BLaER1 (cell line): ENCODE results near the gene TSPAN12.

ENCODE experiments used
- H3K27ac ChIP-seq: shearing (Covaris generic); formaldehyde crosslinking; 2 replicates; pipeline ENCODE4 v1.8.1; 2022
- H3K27me3 ChIP-seq: shearing (Covaris generic); formaldehyde crosslinking; 2 replicates; pipeline ENCODE4 v1.8.1; 2022
- H3K36me3 ChIP-seq: shearing (Covaris generic); formaldehyde crosslinking; 2 replicates; pipeline ENCODE4 v1.8.1; 2022
- H3K4me1 ChIP-seq: shearing (Covaris generic); formaldehyde crosslinking; 2 replicates; pipeline ENCODE4 v1.8.1; 2022
- H3K4me2 ChIP-seq: shearing (Covaris generic); formaldehyde crosslinking; 2 replicates; pipeline ENCODE4 v1.8.1; 2022
- H3K4me3 ChIP-seq: shearing (Covaris generic); formaldehyde crosslinking; 2 replicates; pipeline ENCODE4 v1.8.1; 2022
- H3K9ac ChIP-seq: shearing (Covaris generic); formaldehyde crosslinking; 2 replicates; pipeline ENCODE4 v1.8.1; 2022
- H3K9me3 ChIP-seq: shearing (Covaris generic); formaldehyde crosslinking; 2 replicates; pipeline ENCODE4 v1.8.1; 2022
- H4K20me1 ChIP-seq: shearing (Covaris generic); formaldehyde crosslinking; 2 replicates; pipeline ENCODE4 v1.8.1; 2022
- Cebpa-rat ChIP-seq: shearing (Covaris generic); IDR thresholded peaks from 2 replicates; pipeline ENCODE4 v1.8.1; 2022

TSPAN12 gene

DNA sequence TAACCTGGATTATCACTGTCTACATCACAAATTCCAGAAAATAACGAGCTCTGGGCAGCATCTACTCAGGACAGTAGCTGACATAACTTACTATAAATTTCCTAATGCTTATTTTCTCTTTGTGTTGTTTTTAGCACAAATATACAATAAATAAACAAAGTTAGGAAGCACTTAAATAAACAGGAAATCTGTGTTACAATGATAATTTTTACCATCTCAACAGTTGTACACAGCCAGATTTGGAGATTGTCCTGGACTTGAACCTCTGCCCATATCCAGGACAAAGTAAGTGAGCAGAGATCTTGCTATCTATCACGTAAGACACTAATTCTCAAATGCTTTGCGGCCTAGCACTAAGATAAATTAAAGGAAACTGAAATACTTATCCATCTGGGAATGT, 48.7 kb downstream of the TSPAN12 start:
- no peak overlapping the region for H3K27ac ChIP-seq
- H3K4me1 ChIP-seq: no peaks in the 10 kb centered on the region
- no peak overlapping the region for H3K9ac ChIP-seq
- no peaks in the 10 kb centered on the region for H4K20me1 ChIP-seq
- no peak overlapping the region for H3K4me2 ChIP-seq
- H3K27me3 ChIP-seq: no peaks in the 10 kb centered on the region
- no peaks in the 10 kb centered on the region for H3K36me3 ChIP-seq
- no peak for TF ChIP-seq Cebpa-rat
- H3K9me3 ChIP-seq: no peaks in the 10 kb centered on the region
- H3K4me3 ChIP-seq: no peak overlapping the region

DNA sequence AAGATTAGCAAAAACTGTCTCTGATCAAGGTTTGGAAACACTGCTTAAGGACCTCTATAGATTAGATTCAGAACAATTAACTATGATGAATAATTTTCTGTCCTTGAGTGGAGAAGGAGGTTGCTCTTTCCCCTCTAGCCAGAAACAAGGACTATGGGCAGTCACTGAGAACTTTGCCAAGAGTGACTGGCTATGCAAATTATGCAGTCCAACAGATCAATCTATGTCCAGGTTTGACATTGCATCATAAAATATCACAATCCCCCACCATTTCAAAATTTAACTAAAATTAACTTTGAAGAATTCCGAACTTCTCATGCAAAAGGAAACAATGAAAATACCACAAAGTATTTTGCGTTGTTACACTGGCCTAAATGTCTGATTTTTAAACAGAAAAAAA, 50.6 kb downstream of the TSPAN12 start:
- no peaks in the 10 kb centered on the region for H3K27me3 ChIP-seq
- no peaks in the 10 kb centered on the region for H4K20me1 ChIP-seq
- H3K4me2 ChIP-seq: no peak overlapping the region
- H3K9ac ChIP-seq: no peak overlapping the region
- H3K9me3 ChIP-seq: no peaks in the 10 kb centered on the region
- TF ChIP-seq Cebpa-rat: no peak
- H3K27ac ChIP-seq: no peak overlapping the region
- H3K4me3 ChIP-seq: no peak overlapping the region
- H3K36me3 ChIP-seq: no peaks in the 10 kb centered on the region
- no peaks in the 10 kb centered on the region for H3K4me1 ChIP-seq

DNA sequence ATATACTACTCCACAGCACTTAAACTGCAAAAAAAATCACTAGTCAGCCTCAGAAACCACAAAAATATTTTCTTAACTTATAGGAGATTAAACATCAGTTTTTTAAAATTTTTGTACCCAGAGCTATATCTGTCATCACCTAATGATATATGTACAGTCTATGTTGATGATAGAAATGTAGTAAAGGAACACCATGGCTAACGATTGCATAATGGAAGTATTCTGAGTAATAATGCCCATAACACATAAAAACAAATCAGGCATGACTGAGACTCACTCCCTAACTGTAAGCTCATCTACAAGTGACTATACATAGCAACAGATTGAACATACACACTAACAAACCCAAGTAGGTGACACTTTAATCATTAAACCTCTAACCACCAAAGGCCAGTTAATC, 51.3 kb downstream of the TSPAN12 start:
- Histone ChIP-seq H4K20me1 (no peaks in the 10 kb centered on the region), H3K27ac (no peak overlapping the region), H3K36me3 (no peaks in the 10 kb centered on the region), H3K4me1 (no peaks in the 10 kb centered on the region), H3K9me3 (no peaks in the 10 kb centered on the region), H3K9ac (no peak overlapping the region), H3K4me3 (no peak overlapping the region), H3K27me3 (no peaks in the 10 kb centered on the region), H3K4me2 (no peak overlapping the region)
- no peak for TF ChIP-seq Cebpa-rat

DNA sequence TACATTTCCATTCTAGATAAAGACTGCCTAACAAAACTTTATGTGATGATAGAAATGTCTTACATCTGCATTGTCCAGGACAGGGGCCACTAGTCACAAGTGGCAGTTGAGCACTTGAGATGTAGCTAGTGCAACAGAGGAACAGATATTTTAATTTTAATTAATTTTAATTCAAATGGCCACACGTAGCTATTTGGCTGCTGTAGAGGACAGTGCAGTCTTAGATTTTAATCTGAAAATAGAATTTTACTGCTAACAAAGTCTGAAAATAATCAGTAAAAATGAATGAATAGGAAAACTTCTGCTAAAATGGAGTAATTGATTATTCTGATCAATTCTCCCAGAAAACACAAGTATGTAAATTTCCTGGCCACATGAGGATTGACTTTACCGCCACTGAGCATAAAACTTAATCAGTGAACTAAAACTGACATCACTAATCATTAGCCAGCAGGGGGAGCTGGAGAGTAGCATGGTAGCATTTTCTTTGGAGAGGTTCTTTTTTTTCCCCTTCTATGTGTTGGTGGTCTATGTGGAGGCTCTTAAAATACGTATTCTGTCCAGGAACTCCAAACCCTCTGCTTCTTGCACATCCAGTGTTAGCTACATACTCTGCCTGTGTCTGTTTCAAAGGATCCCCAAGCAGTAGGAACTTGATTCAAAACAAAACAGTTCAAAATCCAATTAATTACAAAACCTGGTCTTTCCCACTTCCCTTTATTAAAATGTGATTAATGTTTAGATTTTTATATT, 52.1 kb downstream of the TSPAN12 start:
- no peaks in the 10 kb centered on the region for H3K4me1 ChIP-seq
- no peak overlapping the region for H3K9ac ChIP-seq
- no peaks in the 10 kb centered on the region for H4K20me1 ChIP-seq
- H3K27me3 ChIP-seq: no peaks in the 10 kb centered on the region
- TF ChIP-seq Cebpa-rat: no peak
- no peak overlapping the region for H3K4me2 ChIP-seq
- no peaks in the 10 kb centered on the region for H3K36me3 ChIP-seq
- H3K4me3 ChIP-seq: no peak overlapping the region
- H3K9me3 ChIP-seq: no peaks in the 10 kb centered on the region
- H3K27ac ChIP-seq: no peak overlapping the region

DNA sequence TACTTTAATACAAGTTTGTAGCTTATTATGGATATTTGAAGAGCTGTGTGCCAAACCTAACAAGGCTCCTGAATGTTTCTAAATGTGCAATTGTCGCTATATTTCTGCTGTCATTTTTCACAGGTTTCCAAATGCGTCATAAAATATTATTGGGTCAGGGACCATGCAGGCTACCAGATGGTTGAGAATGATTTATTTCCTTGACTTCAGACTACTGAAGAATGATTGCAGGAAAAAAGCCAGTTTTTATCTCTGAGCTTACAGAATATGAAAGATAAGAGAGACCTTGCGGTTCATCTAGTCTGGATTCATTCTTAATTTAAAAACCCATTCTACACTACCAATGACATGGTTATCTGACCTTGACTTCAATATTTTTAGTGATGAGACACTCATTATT, 55.2 kb downstream of the TSPAN12 start:
- Histone ChIP-seq H3K4me2 (no peak overlapping the region), H3K27ac (no peak overlapping the region), H3K4me3 (no peak overlapping the region), H3K9me3 (no peaks in the 10 kb centered on the region), H3K4me1 (no peaks in the 10 kb centered on the region), H4K20me1 (no peaks in the 10 kb centered on the region), H3K9ac (no peak overlapping the region), H3K27me3 (no peaks in the 10 kb centered on the region), H3K36me3 (no peaks in the 10 kb centered on the region)
- TF ChIP-seq Cebpa-rat: no peak

DNA sequence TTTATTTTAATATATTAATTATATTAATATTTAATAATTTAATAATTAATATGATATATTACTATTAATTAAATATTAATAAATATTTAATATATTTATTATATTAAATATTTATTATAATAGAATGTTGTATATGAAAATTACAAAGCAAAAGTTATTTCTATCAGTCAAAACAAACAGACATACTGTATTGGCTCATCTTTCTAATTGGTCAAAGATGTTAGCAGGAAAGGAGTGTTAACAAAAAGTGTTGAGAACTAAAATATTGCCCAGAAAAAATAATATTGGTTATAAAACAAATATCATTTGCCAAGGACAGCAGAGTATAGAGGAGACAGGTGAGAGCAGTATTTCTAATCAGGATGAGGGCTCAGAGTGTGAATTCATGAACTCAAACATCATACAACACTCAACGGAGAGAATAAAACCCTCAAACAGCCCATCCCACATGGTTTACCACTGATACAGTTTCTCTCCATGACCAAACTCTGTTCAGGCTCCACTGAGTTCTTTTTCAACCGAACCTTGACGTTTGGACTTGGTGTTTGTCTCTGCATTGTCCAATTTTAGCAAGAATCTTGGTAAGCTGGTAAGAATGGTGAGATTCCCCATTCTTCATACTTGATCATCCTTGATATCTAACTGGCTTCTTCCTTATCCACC, 58.0 kb downstream of the TSPAN12 start:
- Histone ChIP-seq H3K27me3 (no peaks in the 10 kb centered on the region), H3K4me2 (no peak overlapping the region), H3K4me1 (no peaks in the 10 kb centered on the region), H3K36me3 (no peaks in the 10 kb centered on the region), H3K4me3 (no peak overlapping the region), H4K20me1 (no peaks in the 10 kb centered on the region), H3K9me3 (0 out of 2 replicates have a peak, but pooled peaks cover 6% of the 10 kb centered on the region), H3K27ac (no peak overlapping the region), H3K9ac (no peak overlapping the region)
- TF ChIP-seq Cebpa-rat: no peak

DNA sequence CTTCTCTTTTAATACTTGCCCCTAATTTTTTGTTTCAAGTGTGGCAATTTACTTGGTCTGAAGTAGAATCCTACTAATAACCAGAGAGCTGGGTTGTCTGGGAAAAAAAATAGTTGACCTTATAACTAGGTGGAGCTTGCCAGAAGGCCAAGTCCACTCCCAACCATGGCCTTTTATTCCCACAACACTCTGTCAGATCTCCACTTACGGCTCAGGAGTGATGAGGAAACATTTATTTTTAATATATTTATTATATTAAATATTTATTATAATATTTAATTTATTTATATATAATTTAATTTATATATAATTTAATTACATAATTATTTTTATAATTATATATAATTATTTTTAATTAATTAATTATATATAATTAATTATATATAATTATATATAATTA, 58.8 kb downstream of the TSPAN12 start:
- no peaks in the 10 kb centered on the region for H3K4me1 ChIP-seq
- H3K9ac ChIP-seq: no peak overlapping the region
- no peak overlapping the region for H3K4me3 ChIP-seq
- no peaks in the 10 kb centered on the region for H4K20me1 ChIP-seq
- H3K36me3 ChIP-seq: no peaks in the 10 kb centered on the region
- H3K4me2 ChIP-seq: no peak overlapping the region
- H3K27ac ChIP-seq: no peak overlapping the region
- H3K27me3 ChIP-seq: no peaks in the 10 kb centered on the region
- H3K9me3 ChIP-seq: 0 out of 2 replicates have a peak, but pooled peaks cover 6% of the 10 kb centered on the region
- no peak for TF ChIP-seq Cebpa-rat

DNA sequence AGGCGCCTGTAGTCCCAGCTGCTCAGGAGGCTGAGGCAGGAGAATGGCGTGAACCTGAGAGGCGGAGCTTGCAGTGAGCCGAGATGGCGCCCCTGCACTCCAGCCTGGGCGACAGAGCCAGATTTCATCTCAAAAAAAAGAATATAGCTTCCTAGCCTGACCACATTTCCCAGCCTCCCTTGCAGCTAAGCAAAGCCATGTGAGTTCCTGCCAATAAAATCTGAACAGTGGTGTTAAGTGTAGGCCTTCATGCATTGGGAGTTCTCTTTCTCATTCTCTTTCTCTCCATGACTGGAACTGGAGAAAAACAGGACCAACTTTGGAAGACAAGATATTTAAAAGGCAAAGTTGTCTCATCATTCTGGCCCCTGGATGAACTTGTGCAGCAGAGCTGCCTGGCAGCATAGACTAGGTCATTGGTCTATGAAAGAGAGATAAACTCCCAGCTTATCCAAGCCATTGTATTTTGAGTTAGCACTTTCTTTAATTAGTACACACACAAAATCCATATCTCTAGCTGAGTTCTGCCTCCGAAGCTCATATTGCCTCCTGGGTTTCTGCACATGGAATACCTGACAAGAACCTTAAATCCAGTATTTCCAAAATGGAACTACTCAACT, 60.8 kb downstream of the TSPAN12 start:
- no peaks in the 10 kb centered on the region for H4K20me1 ChIP-seq
- H3K9ac ChIP-seq: no peak overlapping the region
- H3K36me3 ChIP-seq: no peaks in the 10 kb centered on the region
- H3K27me3 ChIP-seq: no peaks in the 10 kb centered on the region
- 0 out of 2 replicates have a peak, but pooled peaks cover 6% of the 10 kb centered on the region for H3K9me3 ChIP-seq
- H3K4me3 ChIP-seq: no peak overlapping the region
- no peaks in the 10 kb centered on the region for H3K4me1 ChIP-seq
- H3K4me2 ChIP-seq: no peak overlapping the region
- no peak overlapping the region for H3K27ac ChIP-seq
- TF ChIP-seq Cebpa-rat: no peak

DNA sequence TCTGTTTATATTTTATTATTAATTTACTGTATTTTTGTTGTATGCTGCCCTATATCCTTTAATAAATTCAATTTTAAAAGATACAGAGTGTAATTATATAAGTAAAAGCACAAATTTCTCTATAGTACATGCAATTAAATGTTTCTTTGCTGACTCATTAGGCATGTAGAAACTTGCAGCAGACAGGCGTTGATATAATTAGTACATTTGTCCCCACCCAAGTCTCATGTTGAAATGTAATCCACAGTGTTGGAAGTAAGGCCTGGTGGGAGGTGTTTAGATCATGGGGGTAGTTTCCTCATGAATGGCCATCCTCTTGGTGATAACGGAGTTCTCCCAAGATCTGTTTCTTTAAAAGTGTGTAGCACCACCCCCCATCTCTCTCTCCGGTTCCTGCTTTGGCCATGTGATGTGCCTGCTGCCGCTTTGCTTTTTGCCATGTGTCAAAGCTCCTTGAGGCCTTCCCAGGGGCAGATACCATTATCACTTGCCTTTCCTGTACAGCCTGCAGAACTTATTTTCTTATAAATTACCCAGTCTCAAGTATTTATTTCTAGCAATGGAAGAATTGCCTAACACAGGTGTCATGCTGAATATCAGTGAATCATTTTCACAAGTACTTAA, 63.7 kb downstream of the TSPAN12 start:
- Histone ChIP-seq H3K4me3 (no peak overlapping the region), H3K36me3 (no peaks in the 10 kb centered on the region), H4K20me1 (no peaks in the 10 kb centered on the region), H3K4me1 (no peaks in the 10 kb centered on the region), H3K9me3 (0 out of 2 replicates have a peak, but pooled peaks cover 6% of the 10 kb centered on the region), H3K4me2 (no peak overlapping the region), H3K27me3 (no peaks in the 10 kb centered on the region), H3K27ac (no peak overlapping the region), H3K9ac (no peak overlapping the region)
- no peak for TF ChIP-seq Cebpa-rat
